GM21723 (cell line): ENCODE results near the gene PCDHB9.
"Not testable (repeated sequence)": the region's sequence is repeated elsewhere in the genome, so short reads cannot be mapped to it uniquely, and the experiment has no call there.

ENCODE experiments used
- ATAC-seq: cut with Tn5 transposase; IDR thresholded peaks from one replicate; pipeline ENCODE4 v1.9.1; 2021; ENCODE audit warnings: mild to moderate bottlenecking, moderate library complexity; ENCODE audit not compliant: unreplicated experiment

Gene PCDHB9

DNA sequence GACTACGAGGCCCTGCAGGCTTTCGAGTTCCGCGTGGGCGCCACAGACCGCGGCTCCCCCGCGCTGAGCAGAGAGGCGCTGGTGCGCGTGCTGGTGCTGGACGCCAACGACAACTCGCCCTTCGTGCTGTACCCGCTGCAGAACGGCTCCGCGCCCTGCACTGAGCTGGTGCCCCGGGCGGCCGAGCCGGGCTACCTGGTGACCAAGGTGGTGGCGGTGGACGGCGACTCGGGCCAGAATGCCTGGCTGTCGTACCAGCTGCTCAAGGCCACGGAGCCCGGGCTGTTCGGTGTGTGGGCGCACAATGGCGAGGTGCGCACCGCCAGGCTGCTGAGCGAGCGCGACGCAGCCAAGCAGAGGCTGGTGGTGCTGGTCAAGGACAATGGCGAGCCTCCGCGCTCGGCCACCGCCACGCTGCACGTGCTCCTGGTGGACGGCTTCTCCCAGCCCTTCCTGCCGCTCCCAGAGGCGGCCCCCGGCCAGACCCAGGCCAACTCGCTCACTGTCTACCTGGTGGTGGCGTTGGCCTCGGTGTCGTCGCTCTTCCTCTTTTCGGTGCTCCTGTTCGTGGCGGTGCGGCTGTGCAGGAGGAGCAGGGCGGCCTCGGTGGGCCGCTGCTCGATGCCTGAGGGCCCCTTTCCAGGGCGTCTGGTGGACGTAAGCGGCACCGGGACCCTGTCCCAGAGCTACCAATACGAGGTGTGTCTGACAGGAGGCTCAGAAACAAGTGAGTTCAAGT, 2.7 kb upstream of the PCDHB9 start:
- not testable (repeated sequence) for ATAC-seq

DNA sequence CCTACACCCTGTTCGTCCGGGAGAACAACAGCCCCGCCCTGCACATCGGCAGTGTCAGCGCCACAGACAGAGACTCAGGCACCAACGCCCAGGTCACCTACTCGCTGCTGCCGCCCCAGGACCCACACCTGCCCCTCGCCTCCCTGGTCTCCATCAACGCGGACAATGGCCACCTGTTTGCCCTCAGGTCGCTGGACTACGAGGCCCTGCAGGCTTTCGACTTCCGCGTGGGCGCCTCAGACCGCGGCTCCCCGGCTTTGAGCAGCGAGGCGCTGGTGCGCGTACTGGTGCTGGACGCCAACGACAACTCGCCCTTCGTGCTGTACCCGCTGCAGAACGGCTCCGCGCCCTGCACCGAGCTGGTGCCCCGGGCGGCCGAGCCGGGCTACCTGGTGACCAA, 1.7 kb downstream of the PCDHB9 start:
- ATAC-seq: not testable (repeated sequence)

DNA sequence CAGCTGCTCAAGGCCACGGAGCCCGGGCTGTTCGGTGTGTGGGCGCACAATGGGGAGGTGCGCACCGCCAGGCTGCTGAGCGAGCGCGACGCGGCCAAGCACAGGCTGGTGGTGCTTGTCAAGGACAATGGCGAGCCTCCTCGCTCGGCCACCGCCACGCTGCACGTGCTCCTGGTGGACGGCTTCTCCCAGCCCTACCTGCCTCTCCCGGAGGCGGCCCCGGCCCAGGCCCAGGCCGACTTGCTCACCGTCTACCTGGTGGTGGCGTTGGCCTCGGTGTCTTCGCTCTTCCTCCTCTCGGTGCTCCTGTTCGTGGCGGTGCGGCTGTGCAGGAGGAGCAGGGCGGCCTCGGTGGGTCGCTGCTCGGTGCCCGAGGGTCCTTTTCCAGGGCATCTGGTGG, 2.2 kb downstream of the PCDHB9 start:
- ATAC-seq: not testable (repeated sequence)

DNA sequence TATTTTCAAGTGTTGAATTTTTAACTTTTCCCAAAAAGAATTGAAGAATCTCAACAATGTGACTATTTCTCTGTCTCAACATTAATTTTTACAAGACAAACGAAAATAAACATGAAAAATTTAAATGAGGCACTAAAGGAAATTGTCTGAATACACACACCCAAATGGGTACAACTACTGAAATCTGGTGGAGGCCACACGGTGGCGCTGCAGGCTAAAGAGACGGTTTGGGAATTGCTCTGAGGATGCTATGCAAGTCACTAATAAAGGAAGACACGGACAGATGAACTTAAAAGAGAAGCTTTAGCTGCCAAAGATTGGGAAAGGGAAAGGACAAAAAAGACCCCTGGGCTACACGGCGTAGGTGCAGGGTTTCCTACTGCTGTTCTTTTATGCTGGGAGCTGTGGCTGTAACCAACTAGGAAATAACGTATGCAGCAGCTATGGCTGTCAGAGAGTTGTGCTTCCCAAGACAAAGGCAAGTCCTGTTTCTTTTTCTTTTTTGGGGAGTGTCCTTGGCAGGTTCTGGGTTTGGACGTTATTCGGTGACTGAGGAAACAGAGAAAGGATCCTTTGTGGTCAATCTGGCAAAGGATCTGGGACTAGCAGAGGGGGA, 5.3 kb downstream of the PCDHB9 start, which contains the start of gene PCDHB10:
Gene PCDHB10, plus strand, starts transcription at position 244 of the 616 bp plus-strand sequence. Its CDS starts 200 bp downstream, at position 444.
- ATAC-seq: no peak

- not testable (repeated sequence) for ATAC-seq
Measured at GRCh38 chr5:141194332-141194731, 7.4 kb downstream of the PCDHB9 start.

DNA sequence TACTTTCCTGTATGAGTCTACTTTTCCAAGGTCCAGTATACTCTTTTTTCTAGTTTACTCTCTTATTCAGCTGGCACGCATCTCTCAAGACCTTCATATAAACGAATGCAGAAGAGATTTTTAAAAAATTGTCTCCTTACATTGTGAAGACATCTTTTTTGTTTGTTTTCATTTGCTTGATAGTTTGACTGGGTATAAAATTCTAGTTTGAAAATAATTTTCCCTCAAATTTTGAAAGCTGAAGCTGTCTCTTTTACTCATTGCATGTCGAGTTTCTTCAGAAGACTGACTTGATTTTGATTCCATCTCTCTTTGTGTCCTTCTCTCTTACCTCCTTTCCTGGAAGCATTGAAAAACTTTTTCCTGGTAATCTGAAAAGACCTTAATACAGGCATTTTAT, 9.4 kb downstream of the PCDHB9 start:
- no peak for ATAC-seq

DNA sequence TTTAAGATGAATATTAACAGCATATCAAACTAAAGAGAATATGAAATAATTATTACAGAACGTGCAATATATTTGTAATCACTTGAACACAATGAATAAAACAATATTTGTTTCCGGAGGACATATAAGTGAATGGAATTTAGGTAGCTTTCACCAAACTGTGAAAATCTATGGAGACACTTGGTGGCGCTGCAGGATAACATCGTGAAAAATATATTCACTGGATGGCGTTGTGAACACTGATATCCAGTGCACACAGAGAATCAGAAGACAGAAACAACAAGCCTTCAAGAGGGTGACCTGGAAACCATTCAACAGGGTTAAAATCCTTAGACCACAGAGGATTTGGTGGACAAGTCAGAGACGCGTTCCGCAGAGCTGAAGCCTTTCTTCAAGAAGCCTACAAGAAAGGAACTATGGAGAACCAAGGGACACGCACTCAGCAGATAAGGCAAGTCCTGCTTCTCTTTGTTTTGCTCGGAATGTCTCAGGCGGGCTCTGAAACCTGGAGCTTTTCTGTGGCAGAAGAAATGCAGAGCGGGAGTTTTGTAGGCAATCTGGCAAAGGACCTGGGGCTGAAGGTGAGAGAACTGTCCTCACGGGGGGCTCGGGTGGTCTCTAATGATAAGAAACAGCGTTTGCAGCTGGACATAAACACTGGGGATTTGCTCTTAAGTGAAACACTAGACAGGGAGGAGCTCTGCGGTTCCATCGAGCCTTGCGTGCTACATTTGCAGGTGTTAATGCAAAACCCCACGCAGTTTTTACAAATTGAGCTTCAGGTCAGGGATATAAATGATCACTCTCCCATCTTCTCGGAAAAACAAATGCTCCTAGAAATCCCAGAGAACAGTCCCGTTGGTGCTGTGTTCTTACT, 12.6 kb downstream of the PCDHB9 start, which contains the start of gene PCDHB11:
Gene PCDHB11, plus strand, starts transcription at position 269 of the 877 bp plus-strand sequence. Its CDS starts 148 bp downstream, at position 417.
- ATAC-seq: no peak

- ATAC-seq: not testable (repeated sequence)
Measured at GRCh38 chr5:141201126-141201525, 14.2 kb downstream of the PCDHB9 start.

- not testable (repeated sequence) for ATAC-seq
Measured at GRCh38 chr5:141201646-141202045, 14.7 kb downstream of the PCDHB9 start.

GRCh38 chr5:141208478-141208877, 21.5 kb downstream of the PCDHB9 start, which contains the start of gene PCDHB12:
Gene PCDHB12 (plus strand): TSS chr5:141208719. CDS start chr5:141208908, 189 bp downstream.
- no peak for ATAC-seq

GRCh38 chr5:141210281-141210680, 23.3 kb downstream of the PCDHB9 start:
- not testable (repeated sequence) for ATAC-seq

DNA sequence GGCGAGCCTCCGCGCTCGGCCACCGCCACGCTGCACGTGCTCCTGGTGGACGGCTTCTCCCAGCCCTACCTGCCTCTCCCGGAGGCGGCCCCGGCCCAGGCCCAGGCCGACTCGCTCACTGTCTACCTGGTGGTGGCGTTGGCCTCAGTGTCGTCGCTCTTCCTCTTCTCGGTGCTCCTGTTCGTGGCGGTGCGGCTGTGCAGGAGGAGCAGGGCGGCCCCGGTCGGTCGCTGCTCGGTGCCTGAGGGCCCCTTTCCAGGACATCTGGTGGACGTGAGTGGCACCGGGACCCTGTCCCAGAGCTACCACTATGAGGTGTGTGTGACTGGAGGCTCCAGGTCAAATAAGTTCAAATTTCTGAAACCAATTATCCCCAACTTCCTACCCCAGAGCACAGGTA, 23.9 kb downstream of the PCDHB9 start:
- ATAC-seq: not testable (repeated sequence)

DNA sequence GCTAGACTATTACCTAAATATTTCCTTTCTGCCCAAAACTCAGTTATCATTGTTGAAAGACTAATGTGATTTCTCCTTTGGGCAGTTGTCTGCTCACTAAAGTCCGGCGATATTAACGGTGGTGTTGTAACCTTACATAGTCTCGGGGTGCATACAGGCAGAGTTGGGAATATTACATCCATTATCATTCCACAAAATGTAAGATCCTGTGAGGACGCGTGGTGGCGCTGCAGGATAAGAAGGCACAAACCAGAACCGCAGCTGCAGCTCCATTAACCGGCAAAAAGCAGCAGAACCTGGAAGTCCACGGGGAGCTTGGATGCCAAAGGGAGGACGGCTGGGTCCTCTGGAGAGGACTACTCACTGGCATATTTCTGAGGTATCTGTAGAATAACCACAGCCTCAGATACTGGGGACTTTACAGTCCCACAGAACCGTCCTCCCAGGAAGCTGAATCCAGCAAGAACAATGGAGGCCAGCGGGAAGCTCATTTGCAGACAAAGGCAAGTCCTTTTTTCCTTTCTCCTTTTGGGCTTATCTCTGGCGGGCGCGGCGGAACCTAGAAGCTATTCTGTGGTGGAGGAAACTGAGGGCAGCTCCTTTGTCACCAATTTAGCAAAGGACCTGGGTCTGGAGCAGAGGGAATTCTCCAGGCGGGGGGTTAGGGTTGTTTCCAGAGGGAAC, 26.8 kb downstream of the PCDHB9 start, which contains the start of gene PCDHB13:
Gene PCDHB13, plus strand, starts transcription at position 264 of the 684 bp plus-strand sequence. Its CDS starts 205 bp downstream, at position 469.
- not testable (repeated sequence) for ATAC-seq

DNA sequence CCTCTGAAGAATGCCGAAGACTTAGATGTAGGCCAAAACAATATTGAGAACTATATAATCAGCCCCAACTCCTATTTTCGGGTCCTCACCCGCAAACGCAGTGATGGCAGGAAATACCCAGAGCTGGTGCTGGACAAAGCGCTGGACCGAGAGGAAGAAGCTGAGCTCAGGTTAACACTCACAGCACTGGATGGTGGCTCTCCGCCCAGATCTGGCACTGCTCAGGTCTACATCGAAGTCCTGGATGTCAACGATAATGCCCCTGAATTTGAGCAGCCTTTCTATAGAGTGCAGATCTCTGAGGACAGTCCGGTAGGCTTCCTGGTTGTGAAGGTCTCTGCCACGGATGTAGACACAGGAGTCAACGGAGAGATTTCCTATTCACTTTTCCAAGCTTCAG, 27.6 kb downstream of the PCDHB9 start:
- not testable (repeated sequence) for ATAC-seq

DNA sequence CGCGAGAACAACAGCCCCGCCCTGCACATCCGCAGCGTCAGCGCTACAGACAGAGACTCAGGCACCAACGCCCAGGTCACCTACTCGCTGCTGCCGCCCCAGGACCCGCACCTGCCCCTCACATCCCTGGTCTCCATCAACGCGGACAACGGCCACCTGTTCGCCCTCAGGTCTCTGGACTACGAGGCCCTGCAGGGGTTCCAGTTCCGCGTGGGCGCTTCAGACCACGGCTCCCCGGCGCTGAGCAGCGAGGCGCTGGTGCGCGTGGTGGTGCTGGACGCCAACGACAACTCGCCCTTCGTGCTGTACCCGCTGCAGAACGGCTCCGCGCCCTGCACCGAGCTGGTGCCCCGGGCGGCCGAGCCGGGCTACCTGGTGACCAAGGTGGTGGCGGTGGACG, 28.5 kb downstream of the PCDHB9 start:
- not testable (repeated sequence) for ATAC-seq

GRCh38 chr5:141216035-141216434, 29.1 kb downstream of the PCDHB9 start:
- ATAC-seq: not testable (repeated sequence)

DNA sequence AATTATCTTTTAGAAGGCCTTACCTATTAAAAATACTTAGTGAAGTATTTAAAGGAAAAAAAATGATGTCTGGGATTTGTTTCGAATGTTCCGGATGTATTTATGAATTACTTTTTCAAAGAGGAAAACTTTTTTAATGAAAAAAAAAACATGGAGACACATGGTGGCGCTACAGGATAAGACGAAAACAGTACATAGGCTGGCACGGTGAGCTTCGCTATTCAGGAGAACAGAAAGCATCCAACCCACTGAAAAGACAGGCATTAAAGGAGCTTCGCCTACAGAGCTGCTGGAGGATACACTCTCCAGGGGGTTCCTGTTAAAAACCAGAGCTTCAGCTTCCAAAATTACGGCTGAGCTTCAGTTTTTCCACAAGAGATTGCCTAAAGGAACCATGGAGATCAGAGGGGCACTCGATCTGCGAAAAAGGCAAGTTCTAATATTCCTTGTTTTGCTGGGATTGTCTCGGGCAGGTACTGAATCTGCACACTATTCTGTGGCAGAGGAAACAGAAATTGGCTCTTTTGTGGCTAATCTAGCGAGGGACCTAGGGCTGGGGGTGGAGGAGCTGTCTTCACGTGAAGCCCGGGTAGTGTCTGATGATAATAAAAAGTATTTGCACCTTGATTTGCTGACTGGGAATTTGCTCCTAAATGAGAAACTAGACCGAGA, 36.3 kb downstream of the PCDHB9 start, which contains the start of gene PCDHB14:
Gene PCDHB14, plus strand, starts transcription at position 232 of the 672 bp plus-strand sequence. Its CDS starts 163 bp downstream, at position 395.
- ATAC-seq: no peak

DNA sequence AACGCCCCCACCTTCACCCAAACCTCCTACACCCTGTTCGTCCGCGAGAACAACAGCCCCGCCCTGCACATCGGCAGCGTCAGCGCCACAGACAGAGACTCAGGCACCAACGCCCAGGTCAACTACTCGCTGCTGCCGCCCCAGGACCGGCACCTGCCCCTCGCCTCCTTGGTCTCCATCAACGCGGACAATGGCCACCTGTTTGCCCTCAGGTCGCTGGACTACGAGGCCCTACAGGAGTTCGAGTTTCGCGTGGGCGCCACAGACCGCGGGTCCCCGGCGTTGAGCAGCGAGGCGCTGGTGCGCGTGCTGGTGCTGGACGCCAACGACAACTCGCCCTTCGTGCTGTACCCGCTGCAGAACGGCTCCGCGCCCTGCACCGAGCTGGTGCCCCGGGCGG, 37.9 kb downstream of the PCDHB9 start:
- ATAC-seq: not testable (repeated sequence)

DNA sequence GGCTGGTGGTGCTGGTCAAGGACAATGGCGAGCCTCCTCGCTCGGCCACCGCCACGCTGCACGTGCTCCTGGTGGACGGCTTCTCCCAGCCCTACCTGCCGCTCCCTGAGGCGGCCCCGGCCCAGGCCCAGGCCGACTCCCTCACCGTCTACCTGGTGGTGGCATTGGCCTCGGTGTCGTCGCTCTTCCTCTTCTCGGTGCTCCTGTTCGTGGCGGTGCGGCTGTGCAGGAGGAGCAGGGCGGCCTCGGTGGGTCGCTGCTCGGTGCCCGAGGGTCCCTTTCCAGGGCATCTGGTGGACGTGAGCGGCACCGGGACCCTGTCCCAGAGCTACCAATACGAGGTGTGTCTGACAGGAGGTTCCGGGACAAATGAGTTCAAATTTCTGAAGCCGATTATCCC, 38.5 kb downstream of the PCDHB9 start:
- ATAC-seq: not testable (repeated sequence)
